GM19463 (cell line): Measurements from ENCODE around the gene RGMA.

Experiments used
- ATAC-seq: cut with Tn5 transposase; IDR thresholded peaks from one replicate; pipeline ENCODE4 v1.9.1; 2021; ENCODE audit warnings: mild to moderate bottlenecking, moderate library complexity; ENCODE audit not compliant: unreplicated experiment

Gene RGMA

DNA sequence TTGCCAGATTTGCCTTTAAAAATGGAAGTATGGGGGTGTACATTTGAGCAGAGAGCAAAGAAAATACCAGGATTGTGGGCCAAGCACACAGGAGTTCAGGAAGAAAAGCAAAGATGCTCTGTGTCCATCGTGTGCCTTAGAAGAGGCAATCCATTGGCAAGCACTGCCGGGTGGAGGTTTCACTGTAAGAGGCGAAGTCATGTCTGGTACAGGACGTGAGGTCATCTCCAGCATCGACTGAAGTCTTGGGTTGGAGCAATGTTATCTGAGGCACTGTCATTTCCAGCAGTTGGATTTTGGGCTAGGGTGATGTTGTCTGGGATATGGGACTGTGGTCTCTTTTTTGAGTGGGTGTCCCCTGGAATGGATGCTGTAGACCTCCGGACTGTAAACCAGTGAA lies 4.8 kb upstream of the RGMA start:
- ATAC-seq: no peak

- no peak for ATAC-seq
Observed at GRCh38 chr15:93091465-93091864, 2.5 kb upstream of the RGMA start.

- no peak for ATAC-seq
Observed at GRCh38 chr15:93089727-93090305, 805 bp upstream of the RGMA start.

DNA sequence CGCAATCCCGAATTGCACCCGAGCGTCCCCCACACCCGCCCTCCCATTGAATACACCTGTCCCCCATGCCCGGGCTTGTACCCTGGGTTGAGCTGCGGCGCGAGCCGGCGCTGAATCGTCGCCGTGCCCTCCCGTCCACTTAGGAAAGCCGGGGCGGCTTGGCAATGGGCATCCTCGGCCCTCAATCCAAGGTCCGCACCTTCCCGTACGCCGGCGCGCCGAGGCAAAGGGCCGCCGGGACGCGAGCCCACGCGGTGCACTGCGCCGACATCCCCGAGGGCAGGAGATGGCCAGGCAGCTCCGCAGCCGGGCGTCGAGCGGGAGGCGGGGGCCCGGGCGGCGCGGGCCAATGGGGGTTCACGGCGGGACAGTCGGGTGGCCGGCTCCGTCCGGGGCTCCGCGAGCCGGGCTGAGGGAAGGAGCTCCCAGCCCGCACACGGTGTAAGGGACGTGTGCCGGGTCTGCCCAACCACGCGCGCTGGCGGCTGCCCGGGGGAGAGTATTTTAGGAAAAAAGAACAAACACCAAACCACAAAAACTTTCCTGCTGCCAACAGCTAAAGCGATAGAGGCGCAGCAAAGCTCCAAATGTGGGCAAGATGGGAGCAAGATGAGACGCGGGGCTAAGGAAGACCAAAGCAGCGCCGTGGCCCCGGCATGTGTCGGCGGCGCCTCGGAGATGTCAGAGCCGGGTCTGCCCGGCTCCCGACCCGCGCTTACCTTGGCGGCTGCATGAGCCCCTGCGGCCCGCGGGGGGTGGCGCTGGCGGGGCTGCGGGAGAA lies 621 bp downstream of the RGMA start:
- ATAC-seq: no peak

DNA sequence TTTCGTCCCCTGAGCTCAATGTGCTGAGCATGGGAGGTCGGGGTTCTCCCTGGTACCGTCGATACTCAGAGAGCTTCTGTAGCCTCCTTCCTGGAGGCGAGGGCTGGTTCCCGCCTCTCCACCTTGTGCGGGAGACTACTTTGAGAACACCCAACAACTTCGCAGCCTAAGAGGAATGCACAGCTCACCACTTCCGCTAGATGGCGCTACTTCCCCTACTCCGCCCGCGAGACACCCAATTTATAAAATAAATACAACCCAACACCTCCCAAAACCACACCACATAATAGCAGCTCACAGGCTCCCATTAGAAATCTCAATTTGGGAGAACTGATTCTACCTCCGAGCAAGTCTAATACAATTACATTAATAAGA lies 1.2 kb downstream of the RGMA start:
- no peak for ATAC-seq

GRCh38 chr15:93086791-93087190 lies 2.2 kb downstream of the RGMA start:
- ATAC-seq: no peak

GRCh38 chr15:93085692-93086091 lies 3.3 kb downstream of the RGMA start:
- ATAC-seq: no peak

GRCh38 chr15:93082861-93083260 lies 6.2 kb downstream of the RGMA start:
- ATAC-seq: no peak

DNA sequence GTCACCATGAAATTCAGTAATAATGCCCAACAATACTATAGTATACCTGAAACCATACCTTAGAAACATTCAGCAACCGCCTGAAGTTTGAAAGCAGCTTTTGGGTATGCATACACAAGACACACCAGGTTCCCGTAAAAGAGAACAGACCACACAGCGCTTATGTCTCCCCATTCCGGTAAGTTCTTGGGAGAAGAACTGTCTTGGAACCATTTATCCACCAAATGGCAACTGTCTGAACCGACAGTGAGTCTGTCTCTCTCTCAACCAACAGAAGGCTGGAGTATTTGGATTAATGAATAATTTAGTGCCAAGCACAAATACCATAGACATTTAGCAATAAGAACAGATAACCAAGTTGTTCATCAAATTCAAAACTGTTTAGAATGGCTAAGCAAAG lies 7.6 kb downstream of the RGMA start:
- no peak for ATAC-seq

GRCh38 chr15:93080451-93080850 lies 8.6 kb downstream of the RGMA start:
- no peak for ATAC-seq

- no peak for ATAC-seq
Observed at GRCh38 chr15:93076875-93077274, 12.1 kb downstream of the RGMA start.

DNA sequence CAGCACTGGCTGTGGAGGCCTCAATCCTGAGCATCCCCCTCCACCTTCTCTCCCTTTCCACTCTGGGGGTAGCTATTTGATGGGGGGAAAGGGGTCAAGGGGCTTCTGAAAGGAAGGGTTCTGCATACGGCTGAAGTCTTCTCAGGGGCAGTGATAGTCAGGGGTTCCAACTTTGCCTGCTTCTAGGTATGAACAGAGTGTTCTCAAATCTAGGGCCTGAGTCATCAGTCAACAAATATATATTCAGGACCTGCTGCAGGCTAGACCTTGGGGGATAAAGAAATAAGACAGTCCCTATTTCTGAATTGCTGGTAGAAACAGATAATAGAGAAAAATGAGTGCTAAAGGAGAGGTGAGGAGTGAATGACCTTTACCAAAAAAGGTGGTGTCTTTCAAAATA lies 12.8 kb downstream of the RGMA start:
- no peak for ATAC-seq

GRCh38 chr15:93074599-93074998 lies 14.4 kb downstream of the RGMA start:
- no peak for ATAC-seq

DNA sequence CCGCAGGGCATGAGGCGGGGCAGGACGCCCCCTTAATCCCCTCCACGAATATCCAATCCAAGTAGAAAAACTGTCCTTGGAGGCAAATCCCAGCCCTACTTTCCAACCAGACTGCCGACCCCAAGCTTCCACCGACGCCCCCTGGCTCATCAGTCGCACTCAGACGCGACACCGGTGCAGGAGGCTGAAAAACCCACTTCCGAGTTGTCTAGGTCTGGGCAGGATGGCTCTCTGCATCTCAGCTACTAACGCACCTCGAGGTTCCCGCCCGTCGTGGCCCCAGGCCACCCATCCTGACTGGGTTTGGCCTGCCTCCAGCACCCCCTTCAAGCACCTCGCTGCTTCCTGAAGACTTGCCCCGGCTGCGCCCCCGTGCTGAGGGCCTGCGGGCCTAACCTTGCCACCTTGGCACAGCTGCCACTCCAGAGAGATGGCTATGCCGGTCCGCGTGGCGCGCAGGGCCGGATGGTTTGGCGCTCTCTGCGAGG lies 15.5 kb downstream of the RGMA start:
- no peak for ATAC-seq

- no peak for ATAC-seq
Observed at GRCh38 chr15:93072411-93073394, 16.3 kb downstream of the RGMA start.

GRCh38 chr15:93072011-93072410 lies 17.0 kb downstream of the RGMA start:
- ATAC-seq: no peak

DNA sequence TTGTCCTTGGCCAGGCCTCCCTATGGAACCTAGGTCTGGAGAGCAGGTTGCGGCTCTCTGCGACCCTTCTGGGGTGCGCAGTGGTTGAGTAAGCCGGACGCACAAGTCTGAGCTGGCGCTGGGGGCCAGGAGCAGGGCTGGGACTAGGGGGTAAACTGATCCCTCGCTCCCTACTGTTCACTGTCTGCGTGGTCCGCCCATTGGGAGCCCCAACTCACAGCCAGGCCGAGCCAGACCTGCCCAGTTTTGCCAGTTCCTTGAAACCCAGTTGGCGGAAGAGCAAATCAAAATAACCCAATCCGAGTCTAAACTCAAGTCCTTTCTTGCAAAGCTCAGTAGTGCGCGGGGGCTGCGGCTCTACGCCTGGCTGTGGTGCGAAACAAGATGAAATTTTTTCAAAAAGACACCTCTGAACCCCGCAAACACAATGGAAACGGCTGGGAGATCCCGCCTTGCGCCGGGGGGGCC lies 17.5 kb downstream of the RGMA start:
- no peak for ATAC-seq

GRCh38 chr15:93070551-93071296 lies 18.3 kb downstream of the RGMA start:
- ATAC-seq: no peak

DNA sequence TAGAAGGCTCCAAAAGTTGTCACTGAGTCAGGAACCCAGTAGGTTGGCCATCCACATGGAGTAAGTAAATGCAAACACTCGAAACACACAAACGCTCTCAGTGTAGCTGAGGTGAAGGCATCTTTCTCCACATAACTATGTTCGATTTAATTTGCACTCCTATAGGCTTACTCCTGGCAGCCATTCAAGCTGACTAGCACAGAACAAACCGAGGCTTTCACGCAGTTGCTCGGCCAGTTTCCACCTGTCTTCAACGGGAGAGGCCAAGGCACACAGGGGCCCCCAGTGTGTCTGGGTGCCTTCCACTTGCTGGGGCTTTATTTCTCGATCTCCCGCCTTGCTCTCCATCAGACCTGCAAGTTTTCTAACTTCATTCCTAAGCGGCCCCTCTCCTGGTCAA lies 18.9 kb downstream of the RGMA start:
- no peak for ATAC-seq

DNA sequence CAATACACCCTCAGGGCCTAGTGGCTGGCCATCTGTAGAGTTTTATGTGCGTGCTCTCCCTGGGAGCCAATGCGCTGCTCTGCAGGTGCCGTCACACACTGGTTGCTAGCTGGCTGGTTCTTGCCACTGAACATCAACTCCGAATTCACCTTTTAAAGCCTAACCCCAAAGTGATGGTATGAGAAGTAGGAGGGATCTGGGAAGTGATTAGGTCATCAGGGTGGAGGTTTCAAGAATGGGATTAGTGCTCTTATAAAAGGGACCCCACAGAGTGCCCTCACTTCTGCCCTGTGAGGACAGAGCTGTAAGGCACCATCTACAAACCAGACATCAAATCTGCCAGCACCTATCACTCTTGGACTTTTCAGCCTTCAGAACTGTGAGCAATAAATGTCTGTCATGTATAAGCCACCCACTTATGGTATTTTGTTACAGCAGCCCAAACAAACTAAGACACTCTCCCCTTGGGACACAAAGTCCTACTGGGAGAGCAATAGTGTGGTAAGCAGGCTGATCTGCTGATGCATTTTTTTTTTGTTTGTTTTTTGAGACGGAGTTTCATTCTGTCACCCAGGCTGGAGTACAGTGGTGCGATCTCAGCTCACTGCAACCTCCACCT lies 20.3 kb downstream of the RGMA start:
- no peak for ATAC-seq
